Peyer's patch (tissue), 4 donors: ENCODE data around the gene PLCD1.

Experiments used
- CTCF ChIP-seq, 6 experiments: fragments of 450-650 bp in 4 of 6; fragments of 200-600 bp in 2 of 6; sonication (generic) in 1 of 6; IDR thresholded peaks; one replicate each; pipeline ENCODE4 v1.5.1; 2017 to 2019; ENCODE audit warnings: antibody characterized with exemption in 6 of 6, mild to moderate bottlenecking in 3 of 6, moderate library complexity in 1 of 6
- POLR2A ChIP-seq, 2 donors: fragments of 450-650 bp; IDR thresholded peaks; one replicate each; pipeline ENCODE4 v1.5.1; 2017; ENCODE audit warnings: antibody characterized with exemption in 2 of 2, mild to moderate bottlenecking in 2 of 2, moderate library complexity in 2 of 2

- no peak for TF ChIP-seq CTCF (IDR thresholded peaks at IDR 0.05)
- no peak for TF ChIP-seq POLR2A (IDR thresholded peaks at IDR 0.05)
Measured at GRCh38 chr3:37969596-37970100, 59.8 kb downstream of the PLCD1 start.
